NK-92 treated with Interleukin-12 subunit alpha and Interleukin-12 subunit beta, amount 100 ng/mL, for 24 hours (cell line): Measurements from ENCODE around the gene SORL1-AS1.

Experiments
- DNase-seq: peaks from one replicate; lab custom pipeline; 2025; lab: John Stamatoyannopoulos, UW

Gene SORL1-AS1

DNA sequence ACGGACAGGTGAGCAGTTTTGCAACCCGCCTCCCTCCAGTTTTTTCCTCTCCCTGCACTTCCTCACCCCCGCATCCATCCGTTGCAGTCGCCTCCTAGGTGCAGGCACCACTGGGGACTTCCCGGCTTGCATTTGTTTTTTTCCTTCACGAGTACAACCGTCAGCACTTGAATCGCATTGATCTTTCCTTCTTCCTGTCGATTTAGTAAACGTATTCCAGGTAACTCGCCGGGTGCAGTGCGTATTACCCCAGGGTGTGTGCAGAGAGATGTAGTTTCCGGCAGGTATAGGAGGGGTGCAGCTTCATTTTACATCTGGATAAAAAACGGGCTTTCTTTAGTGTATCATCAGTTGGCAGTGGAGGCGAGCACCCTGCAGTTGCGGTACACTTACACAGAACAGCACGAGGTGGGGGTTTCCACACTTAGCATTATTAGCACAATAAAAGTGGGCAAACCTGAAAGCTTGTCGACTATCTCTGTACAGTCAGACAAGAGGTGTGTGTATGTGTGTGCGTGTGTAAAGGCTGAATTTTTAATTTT lies at the start of gene SORL1-AS1:
Gene SORL1-AS1, minus strand, starts transcription at position 359 of the 542 bp plus-strand sequence.
- no peak for DNase-seq

DNA sequence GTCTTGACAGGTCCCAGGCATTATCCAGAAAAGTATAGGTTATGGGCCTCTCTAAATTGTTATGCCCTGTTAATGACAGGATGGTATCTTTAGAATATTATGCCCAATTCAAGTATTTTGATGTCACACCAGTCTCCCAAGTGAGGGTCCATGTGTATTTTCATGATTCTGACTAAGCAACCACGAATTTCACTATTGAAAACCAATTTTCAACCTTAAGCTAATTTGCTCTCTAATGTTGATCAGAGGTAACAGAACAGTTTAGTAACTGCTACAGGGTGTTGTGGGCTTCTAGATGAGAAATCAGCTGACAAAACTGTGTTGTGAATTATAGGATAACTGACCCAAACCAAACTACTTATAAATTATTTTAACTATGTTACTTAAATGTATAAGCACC lies 48.0 kb upstream of the SORL1-AS1 start:
- no peak for DNase-seq

DNA sequence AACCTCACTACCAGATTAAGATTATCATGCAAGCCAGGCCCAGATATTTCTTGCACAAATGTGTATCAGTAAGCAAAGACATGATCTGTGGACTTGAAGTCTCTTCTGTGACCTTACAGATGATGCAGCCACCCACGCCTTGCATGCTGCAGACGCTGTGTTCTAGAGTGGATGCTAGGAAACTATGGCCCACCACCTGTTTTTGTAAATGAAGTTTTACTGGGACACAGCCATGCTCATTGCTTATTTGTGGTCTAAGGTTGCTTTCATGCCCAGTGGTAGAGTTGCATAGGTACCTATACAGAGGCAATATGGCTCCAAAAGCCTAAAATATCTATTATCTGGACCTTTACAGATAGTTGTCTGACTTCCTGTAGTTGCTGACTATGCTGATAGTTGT lies 47.5 kb upstream of the SORL1-AS1 start:
- no peak for DNase-seq

GRCh38 chr11:121499405-121499804 lies 46.6 kb upstream of the SORL1-AS1 start:
- no peak for DNase-seq

GRCh38 chr11:121497176-121497998 lies 44.6 kb upstream of the SORL1-AS1 start:
- DNase-seq = no peak

DNA sequence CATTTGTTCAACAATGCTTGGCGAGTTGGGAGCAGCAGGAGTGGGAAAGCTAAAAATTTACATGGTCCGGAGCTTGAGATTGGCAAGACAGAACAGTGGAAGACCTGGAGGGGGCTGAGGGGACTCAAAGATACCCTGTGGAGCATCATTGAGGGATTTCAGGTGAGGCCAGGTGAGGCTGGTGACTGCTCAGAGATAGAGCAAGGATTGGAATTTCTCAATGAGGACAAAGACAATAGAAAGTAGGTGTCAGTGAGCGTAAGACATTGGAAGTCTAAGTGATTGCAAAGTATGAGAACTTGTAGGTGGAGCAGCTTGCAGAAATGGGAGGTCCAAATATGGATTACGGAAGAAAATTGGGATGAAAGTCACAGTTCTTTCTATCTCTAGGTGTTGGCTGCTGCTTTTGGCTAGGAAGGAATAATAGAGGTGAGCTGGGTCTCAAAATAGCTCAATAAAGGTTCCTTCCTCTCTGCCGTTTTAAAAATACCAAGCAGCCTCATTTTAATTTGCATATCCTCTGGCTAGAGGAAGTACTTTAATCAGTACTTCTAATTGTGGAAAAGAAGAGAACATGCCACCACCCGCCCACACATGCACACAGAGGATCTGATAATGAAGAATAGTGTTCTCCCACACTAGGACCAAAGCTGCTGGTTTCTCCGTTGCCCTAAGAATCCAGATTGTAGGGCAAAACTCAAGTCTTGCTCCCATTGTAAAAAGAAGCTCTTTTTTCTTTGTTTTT lies 41.8 kb upstream of the SORL1-AS1 start:
- no peak for DNase-seq

DNA sequence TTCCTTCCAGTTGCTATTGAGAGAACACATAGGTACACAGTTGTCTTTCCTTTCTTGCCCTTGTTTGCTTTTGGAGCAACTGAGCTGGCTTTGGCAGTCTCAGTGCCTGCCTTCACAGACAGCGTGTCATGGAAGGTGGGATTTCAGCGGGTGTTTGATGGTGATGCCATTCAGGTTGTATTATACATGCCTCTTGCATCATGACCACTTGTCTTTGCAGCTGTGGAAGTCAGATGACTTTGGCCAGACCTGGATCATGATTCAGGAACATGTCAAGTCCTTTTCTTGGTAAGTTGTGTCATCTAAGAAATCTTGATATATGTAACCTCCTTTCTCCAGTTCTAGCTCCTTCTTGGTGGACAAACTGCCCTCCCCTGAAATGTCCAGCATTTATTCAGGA lies 37.1 kb upstream of the SORL1-AS1 start:
- no peak for DNase-seq

- DNase-seq = no peak
Measured at GRCh38 chr11:121488641-121489040, 35.9 kb upstream of the SORL1-AS1 start.

DNA sequence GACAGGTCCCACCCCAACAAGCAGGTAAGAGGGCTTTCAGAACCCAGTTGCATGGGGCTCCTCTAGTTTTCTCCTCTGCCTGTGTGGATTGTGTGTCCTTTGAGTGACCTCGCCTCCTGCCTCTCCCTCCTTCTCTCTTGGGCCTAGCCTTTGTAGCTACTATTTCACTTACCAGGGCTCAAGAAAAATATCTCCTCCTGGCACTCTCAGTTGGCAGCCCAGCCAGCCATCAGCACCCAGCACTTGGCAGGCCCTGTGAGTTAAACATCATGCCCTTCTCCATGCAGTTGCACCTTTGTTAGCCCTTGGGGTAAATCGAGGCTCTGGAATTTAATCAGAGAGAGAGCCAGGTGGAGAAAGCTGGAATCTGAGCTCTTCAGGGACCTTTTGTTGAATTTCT lies 35.4 kb upstream of the SORL1-AS1 start:
- DNase-seq = no peak

DNA sequence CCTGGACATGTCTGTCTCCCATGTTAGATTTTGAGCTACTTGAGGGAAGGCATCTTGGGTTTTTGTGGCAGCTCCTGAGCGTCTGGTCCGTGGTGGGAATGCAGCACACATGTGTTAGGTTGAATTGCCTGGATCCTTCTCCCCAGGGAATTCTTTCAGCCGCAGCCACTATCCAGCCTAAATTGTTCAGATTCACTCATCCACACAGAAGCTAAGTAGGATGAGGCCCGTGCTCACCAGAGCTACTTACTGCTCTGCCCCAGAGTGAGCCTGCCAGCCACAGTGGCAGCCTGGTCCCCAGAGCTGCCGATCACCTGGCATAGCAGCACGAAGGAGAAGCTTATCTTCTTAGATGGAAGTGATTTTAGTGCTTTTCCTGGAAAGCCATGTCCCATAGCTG lies 34.4 kb upstream of the SORL1-AS1 start:
- no peak for DNase-seq

DNA sequence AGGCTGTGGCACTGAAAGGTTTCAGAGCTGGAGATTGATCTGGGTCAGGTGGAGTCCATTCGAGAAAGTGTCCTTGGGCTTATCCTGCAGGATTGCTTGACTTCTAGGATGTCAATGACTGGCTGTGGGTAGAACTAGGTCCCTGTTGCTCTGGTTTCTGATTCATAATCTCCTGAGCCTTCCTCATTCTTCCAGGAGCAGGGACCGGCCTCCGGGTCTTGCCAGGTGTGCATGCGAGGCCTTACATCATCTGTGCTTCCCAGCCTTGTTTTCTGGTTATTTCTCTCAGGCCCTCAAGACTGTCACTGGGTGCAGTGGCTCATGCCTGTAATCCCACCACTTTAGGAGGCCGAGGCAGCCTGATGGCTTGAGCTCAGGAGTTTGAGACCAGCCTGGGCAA lies 33.3 kb upstream of the SORL1-AS1 start:
- DNase-seq = no peak

- no peak for DNase-seq
Measured at GRCh38 chr11:121485216-121485615, 32.4 kb upstream of the SORL1-AS1 start.

GRCh38 chr11:121483805-121484480 lies 31.2 kb upstream of the SORL1-AS1 start:
- no peak for DNase-seq

GRCh38 chr11:121482231-121483129 lies 29.7 kb upstream of the SORL1-AS1 start:
- DNase-seq = peak; percentile 57

DNA sequence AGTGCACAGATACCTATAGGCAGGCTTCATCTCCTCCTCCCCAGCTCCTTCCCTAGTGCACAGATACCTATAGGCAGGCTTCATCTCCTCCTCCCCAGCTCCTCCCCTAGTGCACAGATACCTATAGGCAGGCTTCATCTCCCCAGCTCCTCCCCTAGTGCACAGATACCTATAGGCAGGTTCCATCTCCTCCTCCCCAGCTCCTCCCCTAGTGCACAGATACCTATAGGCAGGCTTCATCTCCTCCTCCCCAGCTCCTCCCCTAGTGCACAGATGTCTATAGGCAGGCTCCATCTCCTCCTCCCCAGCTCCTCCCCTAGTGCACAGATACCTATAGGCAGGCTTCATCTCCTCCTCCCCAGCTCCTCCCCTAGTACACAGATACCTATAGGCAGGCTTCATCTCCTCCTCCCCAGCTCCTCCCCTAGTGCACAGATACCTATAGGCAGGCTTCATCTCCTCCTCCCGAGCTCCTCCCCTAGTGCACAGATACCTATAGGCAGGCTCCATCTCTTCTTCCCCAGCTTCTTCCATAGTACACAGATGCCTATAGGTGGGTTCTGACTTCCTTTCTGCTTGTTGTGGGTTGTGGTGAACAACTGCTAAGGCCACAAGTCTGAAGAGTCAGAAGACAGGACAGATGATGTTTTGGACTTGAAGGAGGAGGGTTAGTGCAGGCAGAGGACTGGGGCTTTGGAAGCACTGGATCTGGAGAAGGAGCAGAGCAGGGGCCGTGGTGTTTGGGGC lies 28.9 kb upstream of the SORL1-AS1 start:
- peak; percentile 44 for DNase-seq

DNA sequence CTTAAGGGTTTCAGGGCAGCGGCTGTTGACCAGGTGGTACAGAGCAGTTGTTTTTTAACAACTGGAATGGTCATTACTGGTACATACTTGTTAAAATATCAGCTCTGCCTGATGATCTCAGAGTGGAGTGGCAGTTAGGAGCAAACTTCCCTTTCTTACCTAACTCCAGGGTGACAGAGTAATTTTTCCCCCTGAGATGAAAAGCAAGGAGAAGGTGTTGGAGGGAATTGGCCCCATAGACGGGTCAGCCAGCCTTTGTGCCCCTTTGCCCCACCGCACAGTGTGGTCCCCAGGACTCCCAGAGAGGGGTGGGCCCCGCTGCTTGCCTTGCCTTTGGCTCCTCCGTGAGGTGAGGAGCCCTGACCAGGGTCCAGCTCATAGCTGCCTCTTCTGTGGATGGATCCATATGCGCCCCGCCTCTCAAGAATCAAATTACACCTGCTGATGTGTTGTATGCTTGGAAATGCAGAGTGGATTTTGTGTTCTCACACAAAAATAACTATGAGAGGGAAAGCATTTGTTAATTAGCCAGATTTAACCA lies 27.0 kb upstream of the SORL1-AS1 start:
- no peak for DNase-seq

DNA sequence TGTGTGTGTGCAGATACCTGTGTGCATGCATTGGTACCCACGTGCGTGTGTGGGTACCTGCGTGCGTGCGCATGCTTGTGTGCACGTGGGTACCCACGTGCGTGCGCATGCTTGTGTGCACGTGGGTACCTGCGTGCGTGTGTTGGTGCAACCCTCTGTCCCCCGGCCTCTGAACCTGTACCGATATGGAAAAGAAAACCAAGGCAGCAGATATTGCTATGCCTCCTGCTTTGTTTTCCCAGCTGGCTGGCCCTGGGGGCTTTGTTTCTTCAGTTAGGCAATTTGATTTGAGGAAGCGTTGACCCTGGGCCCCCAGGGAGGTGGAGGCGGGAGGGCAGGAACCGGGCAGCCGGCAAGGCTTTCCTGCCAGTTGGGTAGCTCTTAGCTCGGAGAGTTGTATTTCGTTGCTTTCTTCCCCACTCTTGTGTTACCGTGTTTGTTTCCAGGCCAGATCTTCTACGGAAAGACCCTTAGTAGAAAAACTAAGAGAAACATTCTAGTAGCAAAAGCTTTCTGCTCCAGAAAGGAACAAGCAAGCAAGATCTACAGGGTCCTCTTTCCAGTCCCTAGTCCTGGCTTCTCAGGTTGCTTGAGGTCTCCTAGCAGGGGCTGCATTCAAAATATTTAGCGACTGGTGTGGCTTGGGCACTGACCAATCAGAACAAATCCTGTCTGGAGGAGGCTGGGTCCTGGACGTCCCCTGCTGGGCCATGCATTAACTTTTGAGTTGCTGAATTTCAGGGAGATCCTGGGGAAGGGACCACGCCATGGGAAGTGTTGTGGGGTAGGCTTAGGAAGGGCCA lies 26.3 kb upstream of the SORL1-AS1 start:
- no peak for DNase-seq

DNA sequence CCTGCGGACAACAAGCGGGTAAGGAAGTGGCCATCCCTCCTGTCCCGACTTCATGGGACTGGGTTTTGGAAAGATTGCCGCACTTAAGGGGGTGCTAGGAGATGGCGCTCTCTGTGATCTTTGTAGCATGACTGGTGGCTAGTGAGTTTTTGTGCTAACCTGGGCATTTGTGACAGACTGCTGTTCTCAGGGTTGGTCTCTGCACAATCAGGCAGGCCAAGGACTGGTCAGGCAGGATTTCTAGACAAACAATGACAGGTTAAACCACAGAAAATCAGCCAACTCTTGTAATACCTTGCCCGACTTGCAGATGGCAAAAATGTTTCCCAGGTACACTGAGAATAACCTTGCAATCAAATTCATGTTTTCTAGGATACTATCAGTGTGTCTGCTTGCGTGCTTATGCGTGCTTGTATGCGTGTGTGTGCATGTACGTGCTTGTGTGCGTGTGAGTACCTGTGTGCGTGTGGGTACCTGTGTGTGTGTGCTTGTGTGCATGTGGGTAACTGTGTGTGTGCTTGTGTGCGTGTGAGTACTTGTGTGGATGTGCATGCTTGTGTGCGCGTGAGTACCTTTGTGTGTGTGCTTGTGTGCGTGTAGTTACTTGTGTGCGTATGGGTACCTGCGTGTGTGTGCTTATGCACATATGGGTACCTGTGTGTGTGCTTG lies 25.6 kb upstream of the SORL1-AS1 start:
- no peak for DNase-seq
